Measurements from ENCODE around the gene GAGE13.
"Not testable (repeated sequence)": the region's sequence is repeated elsewhere in the genome, so short reads cannot be mapped to it uniquely, and the experiment has no call there.

Gene GAGE13

GRCh38 chrX:49331282-49331681 is at the start of gene GAGE13:
TSS of gene GAGE13 (plus strand) at chrX:49331582. CDS start at chrX:49332738, 1,156 bp downstream.
- not testable (repeated sequence) for H3K9ac ChIP-seq (ENCODE audit: low read length); DNase-seq (ENCODE audit: low read depth); H3K27me3 ChIP-seq (replicated peaks; ENCODE audit: control insufficient read depth, insufficient read depth, low read length); H3K36me3 ChIP-seq (ENCODE audit: control insufficient read depth, insufficient read depth, low read length, severe bottlenecking); H3K4me3 ChIP-seq (ENCODE audit: low read length); H3K9me3 ChIP-seq (ENCODE audit: control insufficient read depth, low read length); H3K4me1 ChIP-seq (ENCODE audit: control insufficient read depth, insufficient read depth, low read length)

- no peaks in the 10 kb centered on the region for H3K4me1 ChIP-seq (ENCODE audit: control insufficient read depth, insufficient read depth, low read length)
- DNase-seq (ENCODE audit: low read depth), result peak; percentile 8
- H3K9ac ChIP-seq (ENCODE audit: low read length), result no peak overlapping the region
- no peak overlapping the region for H3K4me3 ChIP-seq (ENCODE audit: low read length)
- peaks cover 10% of the 10 kb centered on the region for H3K27me3 ChIP-seq (replicated peaks; ENCODE audit: control insufficient read depth, insufficient read depth, low read length)
- no peaks in the 10 kb centered on the region for H3K9me3 ChIP-seq (ENCODE audit: control insufficient read depth, low read length)
- H3K36me3 ChIP-seq (ENCODE audit: control insufficient read depth, insufficient read depth, low read length, severe bottlenecking), result no peaks in the 10 kb centered on the region
Measured at GRCh38 chrX:49282647-49283011, 48.8 kb upstream of the GAGE13 start.

- DNase-seq (ENCODE audit: low read depth), result no peak
- Histone ChIP-seq H3K9me3 (ENCODE audit: control insufficient read depth, low read length) (no peaks in the 10 kb centered on the region), H3K9ac (ENCODE audit: low read length) (no peak overlapping the region), H3K4me1 (ENCODE audit: control insufficient read depth, insufficient read depth, low read length) (no peaks in the 10 kb centered on the region), H3K36me3 (ENCODE audit: control insufficient read depth, insufficient read depth, low read length, severe bottlenecking) (no peaks in the 10 kb centered on the region), H3K27me3 (replicated peaks; ENCODE audit: control insufficient read depth, insufficient read depth, low read length) (peaks cover 7% of the 10 kb centered on the region), H3K4me3 (ENCODE audit: low read length) (no peak overlapping the region)
Measured at GRCh38 chrX:49284212-49284611, 47.2 kb upstream of the GAGE13 start.

GRCh38 chrX:49286136-49286535 is 45.2 kb upstream of the GAGE13 start:
- DNase-seq (ENCODE audit: low read depth), result no peak
- H3K4me3 ChIP-seq (ENCODE audit: low read length), result no peak overlapping the region
- peaks cover 7% of the 10 kb centered on the region for H3K27me3 ChIP-seq (replicated peaks; ENCODE audit: control insufficient read depth, insufficient read depth, low read length)
- H3K4me1 ChIP-seq (ENCODE audit: control insufficient read depth, insufficient read depth, low read length), result no peaks in the 10 kb centered on the region
- H3K9me3 ChIP-seq (ENCODE audit: control insufficient read depth, low read length), result no peaks in the 10 kb centered on the region
- no peaks in the 10 kb centered on the region for H3K36me3 ChIP-seq (ENCODE audit: control insufficient read depth, insufficient read depth, low read length, severe bottlenecking)
- no peak overlapping the region for H3K9ac ChIP-seq (ENCODE audit: low read length)

- Histone ChIP-seq H3K4me3 (ENCODE audit: low read length) (no peak overlapping the region), H3K9me3 (ENCODE audit: control insufficient read depth, low read length) (no peaks in the 10 kb centered on the region), H3K27me3 (replicated peaks; ENCODE audit: control insufficient read depth, insufficient read depth, low read length) (peaks cover 7% of the 10 kb centered on the region), H3K36me3 (ENCODE audit: control insufficient read depth, insufficient read depth, low read length, severe bottlenecking) (no peaks in the 10 kb centered on the region), H3K9ac (ENCODE audit: low read length) (no peak overlapping the region), H3K4me1 (ENCODE audit: control insufficient read depth, insufficient read depth, low read length) (no peaks in the 10 kb centered on the region)
- DNase-seq (ENCODE audit: low read depth), result no peak
Measured at GRCh38 chrX:49286581-49286980, 44.8 kb upstream of the GAGE13 start.

- H3K9ac ChIP-seq (ENCODE audit: low read length), result no peak overlapping the region
- H3K36me3 ChIP-seq (ENCODE audit: control insufficient read depth, insufficient read depth, low read length, severe bottlenecking), result no peaks in the 10 kb centered on the region
- no peaks in the 10 kb centered on the region for H3K9me3 ChIP-seq (ENCODE audit: control insufficient read depth, low read length)
- no peak for DNase-seq (ENCODE audit: low read depth)
- H3K27me3 ChIP-seq (replicated peaks; ENCODE audit: control insufficient read depth, insufficient read depth, low read length), result peaks cover 9% of the 10 kb centered on the region
- H3K4me1 ChIP-seq (ENCODE audit: control insufficient read depth, insufficient read depth, low read length), result no peaks in the 10 kb centered on the region
- no peak overlapping the region for H3K4me3 ChIP-seq (ENCODE audit: low read length)
Measured at GRCh38 chrX:49287665-49288064, 43.7 kb upstream of the GAGE13 start.

- Histone ChIP-seq H3K9ac (ENCODE audit: low read length) (no peak overlapping the region), H3K4me1 (ENCODE audit: control insufficient read depth, insufficient read depth, low read length) (no peaks in the 10 kb centered on the region), H3K4me3 (ENCODE audit: low read length) (no peak overlapping the region), H3K27me3 (replicated peaks; ENCODE audit: control insufficient read depth, insufficient read depth, low read length) (peaks cover 13% of the 10 kb centered on the region), H3K36me3 (ENCODE audit: control insufficient read depth, insufficient read depth, low read length, severe bottlenecking) (no peaks in the 10 kb centered on the region), H3K9me3 (ENCODE audit: control insufficient read depth, low read length) (no peaks in the 10 kb centered on the region)
- DNase-seq (ENCODE audit: low read depth), result no peak
Measured at GRCh38 chrX:49290215-49290614, 41.2 kb upstream of the GAGE13 start.

GRCh38 chrX:49291615-49292337 is 39.6 kb upstream of the GAGE13 start:
- H3K27me3 ChIP-seq (replicated peaks; ENCODE audit: control insufficient read depth, insufficient read depth, low read length), result peaks cover 13% of the 10 kb centered on the region
- no peaks in the 10 kb centered on the region for H3K4me1 ChIP-seq (ENCODE audit: control insufficient read depth, insufficient read depth, low read length)
- DNase-seq (ENCODE audit: low read depth), result peak; percentile 58
- H3K36me3 ChIP-seq (ENCODE audit: control insufficient read depth, insufficient read depth, low read length, severe bottlenecking), result no peaks in the 10 kb centered on the region
- H3K9ac ChIP-seq (ENCODE audit: low read length), result no peak overlapping the region
- H3K4me3 ChIP-seq (ENCODE audit: low read length), result no peak overlapping the region
- no peaks in the 10 kb centered on the region for H3K9me3 ChIP-seq (ENCODE audit: control insufficient read depth, low read length)

- H3K9me3 ChIP-seq (ENCODE audit: control insufficient read depth, low read length), result no peaks in the 10 kb centered on the region
- DNase-seq (ENCODE audit: low read depth), result no peak
- H3K9ac ChIP-seq (ENCODE audit: low read length), result no peak overlapping the region
- H3K4me1 ChIP-seq (ENCODE audit: control insufficient read depth, insufficient read depth, low read length), result no peaks in the 10 kb centered on the region
- H3K4me3 ChIP-seq (ENCODE audit: low read length), result no peak overlapping the region
- peaks cover 10% of the 10 kb centered on the region for H3K27me3 ChIP-seq (replicated peaks; ENCODE audit: control insufficient read depth, insufficient read depth, low read length)
- no peaks in the 10 kb centered on the region for H3K36me3 ChIP-seq (ENCODE audit: control insufficient read depth, insufficient read depth, low read length, severe bottlenecking)
Measured at GRCh38 chrX:49292400-49293362, 38.7 kb upstream of the GAGE13 start.

GRCh38 chrX:49299293-49299692 is 32.1 kb upstream of the GAGE13 start:
- H3K27me3 ChIP-seq (replicated peaks; ENCODE audit: control insufficient read depth, insufficient read depth, low read length), result peaks cover 23% of the 10 kb centered on the region
- not testable (repeated sequence) for H3K9ac ChIP-seq (ENCODE audit: low read length); H3K36me3 ChIP-seq (ENCODE audit: control insufficient read depth, insufficient read depth, low read length, severe bottlenecking); H3K4me1 ChIP-seq (ENCODE audit: control insufficient read depth, insufficient read depth, low read length); DNase-seq (ENCODE audit: low read depth); H3K9me3 ChIP-seq (ENCODE audit: control insufficient read depth, low read length); H3K4me3 ChIP-seq (ENCODE audit: low read length)

GRCh38 chrX:49300703-49301102 is 30.7 kb upstream of the GAGE13 start:
- no peak overlapping the region for H3K4me3 ChIP-seq (ENCODE audit: low read length)
- H3K36me3 ChIP-seq (ENCODE audit: control insufficient read depth, insufficient read depth, low read length, severe bottlenecking), result no peaks in the 10 kb centered on the region
- no peaks in the 10 kb centered on the region for H3K9me3 ChIP-seq (ENCODE audit: control insufficient read depth, low read length)
- no peaks in the 10 kb centered on the region for H3K4me1 ChIP-seq (ENCODE audit: control insufficient read depth, insufficient read depth, low read length)
- H3K27me3 ChIP-seq (replicated peaks; ENCODE audit: control insufficient read depth, insufficient read depth, low read length), result peaks cover 26% of the 10 kb centered on the region
- no peak for DNase-seq (ENCODE audit: low read depth)
- H3K9ac ChIP-seq (ENCODE audit: low read length), result no peak overlapping the region
